ENCODE measurements around the gene JUNB. TPM values are rescaled to one million over a fixed set of nuclear protein-coding genes. Genes with fewer than 3 reads are reported as not detected.
A peak's percentile ranks its signal among the peaks of the same experiment; 100 is the strongest.

The JUNB gene
- total and polyA plus RNA-seq, 2 of the 8 experiments (the other 6 are each of a cell fraction or from before 2014, with no cell fraction given), result 7.4 to 10.0 TPM

- TF ChIP-seq EGR1 (IDR thresholded peaks at IDR 0.05; ENCODE audit: borderline replicate concordance, low read depth, low read length) (no peak), TEAD4 (IDR thresholded peaks at IDR 0.05; ENCODE audit: low read depth, low read length) (no peak), USF2 (IDR thresholded peaks at IDR 0.05; ENCODE audit: low read length) (no peak), SIRT6 (IDR thresholded peaks at IDR 0.05; ENCODE audit: low read length) (no peak), CHD2 (IDR thresholded peaks at IDR 0.05; ENCODE audit: low read length) (no peak), POLR2AphosphoS5 (IDR thresholded peaks at IDR 0.05; ENCODE audit: low read depth, low read length) (peak; percentile 91), FOSL1 (IDR thresholded peaks at IDR 0.05; ENCODE audit: insufficient read depth, low read depth, low read length) (no peak), EZH2 (IDR thresholded peaks at IDR 0.05; ENCODE audit: low read depth, low read length, severe bottlenecking) (no peak), MAX (IDR thresholded peaks at IDR 0.05) (peak; percentile 80), ATF2 (IDR thresholded peaks at IDR 0.05; ENCODE audit: low read length) (no peak), CEBPB (IDR thresholded peaks at IDR 0.05; ENCODE audit: low read depth, low read length) (no peak), RNF2 (IDR thresholded peaks at IDR 0.05; ENCODE audit: borderline replicate concordance, low read depth, low read length, missing control alignments, poor library complexity, severe bottlenecking) (no peak), SIX5 (IDR thresholded peaks at IDR 0.05; ENCODE audit: low read depth, low read length) (peak; percentile 61; the same call in 1 of the 2 replicates), YY1 (IDR thresholded peaks at IDR 0.05; ENCODE audit: low read depth, low read length) (peak; percentile 18; the same call in 1 of the 2 replicates), POU5F1 (IDR thresholded peaks at IDR 0.05; ENCODE audit: low read depth, low read length) (no peak), JUN (IDR thresholded peaks at IDR 0.05; ENCODE audit: low read depth, low read length) (no peak)
Measured at GRCh38 chr19:12801466-12802266, 10.4 kb downstream of the JUNB start, which contains the start of the genes PRDX2 and THSD8 (continued).
